ENCODE results near the gene ZNF598.

- TF ChIP-seq POLR2AphosphoS5 (IDR thresholded peaks at IDR 0.05; ENCODE audit: borderline replicate concordance, low read depth, low read length) (no peak), EZH2 (IDR thresholded peaks at IDR 0.05) (no peak), FOXP2 (optimal IDR thresholded peaks at IDR 0.05; ENCODE audit: control extremely low read depth, extremely low read length, insufficient read depth) (no peak)
Observed at GRCh38 chr16:1990101-1990350, 19.6 kb downstream of the ZNF598 start.

Measured in SK-N-MC (cell line).